Measurements from ENCODE around the gene NPB.

The NPB gene

GRCh38 chr17:81927653-81928543 lies 25.9 kb downstream of the NPB start, which contains the start of gene MAFG:
Gene MAFG, minus strand, starts transcription at chr17:81927735. Its CDS starts 4,550 bp downstream, at chr17:81923185.
- peak; percentile 98 for DNase-seq

- DNase-seq: no peak
Measured at GRCh38 chr17:81928544-81929252, 26.7 kb downstream of the NPB start.

- DNase-seq: no peak
Measured at GRCh38 chr17:81929253-81930141, 27.5 kb downstream of the NPB start.

- no peak for DNase-seq
Measured at GRCh38 chr17:81930142-81931125, 28.4 kb downstream of the NPB start.

GRCh38 chr17:81931189-81931556 lies 29.1 kb downstream of the NPB start:
- DNase-seq: no peak

GRCh38 chr17:81931557-81932332 lies 29.7 kb downstream of the NPB start:
- DNase-seq: no peak

GRCh38 chr17:81932333-81932983 lies 30.4 kb downstream of the NPB start:
- no peak for DNase-seq

- DNase-seq: no peak
Measured at GRCh38 chr17:81933178-81933699, 31.2 kb downstream of the NPB start.

- no peak for DNase-seq
Measured at GRCh38 chr17:81934098-81934757, 32.2 kb downstream of the NPB start.

GRCh38 chr17:81934850-81935708 lies 33.0 kb downstream of the NPB start:
- no peak for DNase-seq

- DNase-seq: no peak
Measured at GRCh38 chr17:81935709-81936084, 33.7 kb downstream of the NPB start.

- no peak for DNase-seq
Measured at GRCh38 chr17:81939218-81939617, 37.2 kb downstream of the NPB start.

- no peak for DNase-seq
Measured at GRCh38 chr17:81939881-81940385, 37.9 kb downstream of the NPB start.

- DNase-seq: no peak
Measured at GRCh38 chr17:81940538-81941483, 38.8 kb downstream of the NPB start.

GRCh38 chr17:81941484-81942166 lies 39.6 kb downstream of the NPB start:
- DNase-seq: no peak

GRCh38 chr17:81942167-81942553 lies 40.1 kb downstream of the NPB start:
- no peak for DNase-seq

GRCh38 chr17:81944858-81945257 lies 42.8 kb downstream of the NPB start:
- no peak for DNase-seq

Measured in suppressor macrophage treated with lipopolysaccharide for 4 hours (primary cell).